OCI-LY1 (cell line): Measurements from ENCODE around the gene BLCAP.

ENCODE experiments used
- H2AFZ ChIP-seq: fragments of 200-600 bp; sonication (generic), shearing (Covaris generic); 2 replicates; pipeline ENCODE4 v1.6.0; 2014; ENCODE audit warnings: antibody characterized with exemption, mild to moderate bottlenecking, low read length
- H3F3A ChIP-seq: fragments of 200-600 bp; sonication (generic), shearing (Covaris generic); 2 replicates; pipeline ENCODE4 v1.6.0; 2014; ENCODE audit warnings: mild to moderate bottlenecking, antibody characterized with exemption, low read length, moderate library complexity; ENCODE audit not compliant: insufficient read depth
- H3K27ac ChIP-seq: fragments of 200-600 bp; sonication (generic); 2 replicates; pipeline ENCODE4 v1.5.1; 2014; ENCODE audit warnings: low read length, mixed run types, mild to moderate bottlenecking, low read depth; ENCODE audit not compliant: poor library complexity, severe bottlenecking
- H3K27me3 ChIP-seq: fragments of 200-600 bp; sonication (generic); 2 replicates; pipeline ENCODE4 v1.6.0; 2014; ENCODE audit warnings: antibody characterized with exemption, mild to moderate bottlenecking, low read length, moderate library complexity; ENCODE audit not compliant: insufficient read depth
- H3K36me3 ChIP-seq: fragments of 200-600 bp; sonication (generic); 2 replicates; pipeline ENCODE4 v1.6.1; 2014; ENCODE audit warnings: mild to moderate bottlenecking, antibody characterized with exemption, low read length, moderate library complexity, mixed read lengths; ENCODE audit not compliant: insufficient read depth
- H3K4me1 ChIP-seq: fragments of 200-600 bp; sonication (generic); 2 replicates; pipeline ENCODE4 v1.5.1; 2014; ENCODE audit warnings: mild to moderate bottlenecking, low read length, moderate library complexity; ENCODE audit not compliant: insufficient read depth, severe bottlenecking
- H3K4me2 ChIP-seq: fragments of 200-600 bp; sonication (generic), shearing (Covaris generic); 2 replicates; pipeline ENCODE4 v1.6.1; 2014; ENCODE audit warnings: low read length
- H3K4me3 ChIP-seq: fragments of 200-600 bp; sonication (generic); 2 replicates; pipeline ENCODE4 v1.5.1; 2014; ENCODE audit warnings: low read length, low read depth, mild to moderate bottlenecking, mixed read lengths; ENCODE audit not compliant: poor library complexity, severe bottlenecking
- H3K79me2 ChIP-seq: fragments of 200-600 bp; shearing (Covaris generic); 2 replicates; pipeline ENCODE4 v1.6.1; 2016; ENCODE audit warnings: mixed run types, low read length, mixed read lengths; ENCODE audit not compliant: insufficient read depth
- H3K9ac ChIP-seq: fragments of 200-600 bp; sonication (generic), shearing (Covaris generic); 2 replicates; pipeline ENCODE4 v1.6.1; 2014; ENCODE audit warnings: mild to moderate bottlenecking, low read length, mixed read lengths
- H3K9me2 ChIP-seq: fragments of 200-600 bp; sonication (generic), shearing (Covaris generic); 2 replicates; pipeline ENCODE4 v1.6.1; 2014; ENCODE audit warnings: low read depth, mild to moderate bottlenecking, low read length, mixed read lengths
- H3K9me3 ChIP-seq: fragments of 200-600 bp; shearing (Covaris generic); 2 replicates; pipeline ENCODE4 v1.6.1; 2014; ENCODE audit warnings: low read length, mixed read lengths
- H4K20me1 ChIP-seq: fragments of 200-600 bp; sonication (generic), shearing (Covaris generic); 2 replicates; pipeline ENCODE4 v1.6.0; 2016; ENCODE audit warnings: mild to moderate bottlenecking, low read length; ENCODE audit not compliant: insufficient read depth
- CTCF ChIP-seq: fragments of 200-600 bp; sonication (generic), shearing (Covaris generic); IDR thresholded peaks from 2 replicates; pipeline ENCODE4 v1.5.1; 2017; ENCODE audit warnings: mild to moderate bottlenecking, antibody characterized with exemption, low read length, moderate library complexity, mixed read lengths
- EZH2 ChIP-seq: fragments of 200-600 bp; sonication (generic), shearing (Covaris generic); IDR thresholded peaks from 2 replicates; pipeline ENCODE4 v1.8.0; 2017; ENCODE audit warnings: borderline replicate concordance, mixed run types, mild to moderate bottlenecking, antibody characterized with exemption, low read length, moderate library complexity, mixed read lengths

The BLCAP gene

DNA sequence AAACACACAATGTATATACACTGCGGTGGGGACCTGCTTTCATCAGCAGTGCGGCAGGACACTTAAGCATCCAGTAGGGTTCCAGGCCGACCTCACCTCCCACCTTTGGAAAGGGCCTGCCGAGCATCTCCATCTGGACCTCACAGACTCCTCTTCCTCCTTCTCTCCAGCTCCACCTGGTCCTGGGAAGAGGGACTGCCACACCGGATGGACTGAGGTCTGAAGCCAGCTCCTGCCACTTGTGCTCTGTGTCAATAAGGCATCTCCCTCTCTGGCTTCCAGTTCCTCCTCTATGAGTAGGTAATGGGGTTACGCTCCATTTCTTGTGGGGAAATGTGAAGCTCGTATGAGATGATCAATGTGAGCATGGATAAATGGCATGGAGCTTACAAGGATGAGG lies 25.7 kb downstream of the BLCAP start:
- no peaks in the 10 kb centered on the region for H3K4me1 ChIP-seq
- no peak overlapping the region for H3K27ac ChIP-seq
- H2AFZ ChIP-seq = no peak overlapping the region
- H3K79me2 ChIP-seq = no peaks in the 10 kb centered on the region
- H3K9me2 ChIP-seq = no peaks in the 10 kb centered on the region
- H3K27me3 ChIP-seq = no peaks in the 10 kb centered on the region
- no peaks in the 10 kb centered on the region for H3K9me3 ChIP-seq
- H4K20me1 ChIP-seq = no peaks in the 10 kb centered on the region
- no peak overlapping the region for H3K9ac ChIP-seq
- no peaks in the 10 kb centered on the region for H3F3A ChIP-seq
- no peak for TF ChIP-seq CTCF
- TF ChIP-seq EZH2 = no peak
- H3K4me2 ChIP-seq = no peak overlapping the region
- no peak overlapping the region for H3K4me3 ChIP-seq
- no peaks in the 10 kb centered on the region for H3K36me3 ChIP-seq

- Histone ChIP-seq H3K27ac (no peak overlapping the region), H3K9me3 (no peaks in the 10 kb centered on the region), H3K9ac (no peak overlapping the region), H3K79me2 (no peaks in the 10 kb centered on the region), H3K27me3 (no peaks in the 10 kb centered on the region), H4K20me1 (no peaks in the 10 kb centered on the region), H2AFZ (no peak overlapping the region), H3F3A (no peaks in the 10 kb centered on the region), H3K4me2 (no peak overlapping the region), H3K9me2 (no peaks in the 10 kb centered on the region), H3K4me3 (no peak overlapping the region), H3K36me3 (no peaks in the 10 kb centered on the region), H3K4me1 (no peaks in the 10 kb centered on the region)
- TF ChIP-seq CTCF (no peak), EZH2 (no peak)
Measured at GRCh38 chr20:37500311-37500710, 27.4 kb downstream of the BLCAP start.

- no peak overlapping the region for H3K4me3 ChIP-seq
- TF ChIP-seq CTCF = no peak
- TF ChIP-seq EZH2 = no peak
Measured at GRCh38 chr20:37498066-37498665, 29.5 kb downstream of the BLCAP start.

More at GRCh38 chr20:37498066-37498665, 29.5 kb downstream of the BLCAP start:
- no peak overlapping the region for H3K27ac ChIP-seq
- no peaks in the 10 kb centered on the region for H3K27me3 ChIP-seq
- H3K9me2 ChIP-seq = no peaks in the 10 kb centered on the region
- H3K4me2 ChIP-seq = no peak overlapping the region
- H3K79me2 ChIP-seq = no peaks in the 10 kb centered on the region
- H2AFZ ChIP-seq = no peak overlapping the region
- no peaks in the 10 kb centered on the region for H3K9me3 ChIP-seq
- no peaks in the 10 kb centered on the region for H3K4me1 ChIP-seq
- H4K20me1 ChIP-seq = no peaks in the 10 kb centered on the region
- no peaks in the 10 kb centered on the region for H3F3A ChIP-seq
- no peaks in the 10 kb centered on the region for H3K36me3 ChIP-seq
- H3K9ac ChIP-seq = no peak overlapping the region
